NCI-H2107 (cell line): ENCODE results near the gene GTPBP6.
"Not testable (repeated sequence)": the region's sequence is repeated elsewhere in the genome, so short reads cannot be mapped to it uniquely, and the experiment has no call there.

ENCODE experiments used
- DNase-seq: peaks from one replicate; lab custom pipeline; 2025; lab: John Stamatoyannopoulos, UW

Gene GTPBP6

GRCh38 chrX:292900-293897 is 25.4 kb downstream of the GTPBP6 start:
- DNase-seq: no peak

- DNase-seq: no peak
These were observed 27.1 kb downstream of the GTPBP6 start for GRCh38 chrX:291411-291901.

- no peak for DNase-seq
These were observed 28.0 kb downstream of the GTPBP6 start for GRCh38 chrX:290476-291166.

- DNase-seq: no peak
These were observed 30.0 kb downstream of the GTPBP6 start for GRCh38 chrX:288561-288991.

- no peak for DNase-seq
These were observed 30.9 kb downstream of the GTPBP6 start for GRCh38 chrX:287670-288069.

- DNase-seq: no peak
These were observed 33.4 kb downstream of the GTPBP6 start for GRCh38 chrX:285076-285677.

- DNase-seq: no peak
These were observed 35.3 kb downstream of the GTPBP6 start for GRCh38 chrX:283115-283845.

- not testable (repeated sequence) for DNase-seq
These were observed 36.5 kb downstream of the GTPBP6 start for GRCh38 chrX:282000-282681.

GRCh38 chrX:281166-281999 is 37.2 kb downstream of the GTPBP6 start, which contains the start of gene PLCXD1:
Gene PLCXD1 (plus strand): TSS chrX:281381. CDS start chrX:284188, 2,807 bp downstream.
- DNase-seq: no peak

GRCh38 chrX:280722-281121 is 37.9 kb downstream of the GTPBP6 start:
- not testable (repeated sequence) for DNase-seq

GRCh38 chrX:279757-280604 is 38.6 kb downstream of the GTPBP6 start:
- not testable (repeated sequence) for DNase-seq

- DNase-seq: no peak
These were observed 41.9 kb downstream of the GTPBP6 start for GRCh38 chrX:276581-277201.

- no peak for DNase-seq
These were observed 42.5 kb downstream of the GTPBP6 start for GRCh38 chrX:275967-276580.

- DNase-seq: no peak
These were observed 43.1 kb downstream of the GTPBP6 start for GRCh38 chrX:275476-275966.

GRCh38 chrX:274904-275475 is 43.6 kb downstream of the GTPBP6 start:
- DNase-seq: no peak

- no peak for DNase-seq
These were observed 47.7 kb downstream of the GTPBP6 start for GRCh38 chrX:270848-271367.

GRCh38 chrX:267771-268261 is 50.8 kb downstream of the GTPBP6 start:
- no peak for DNase-seq
